Measurements from ENCODE around the gene PRKCH. TPM values are rescaled to one million over a fixed set of nuclear protein-coding genes. Genes with fewer than 3 reads are reported as not detected.
A peak's percentile ranks its signal among the peaks of the same experiment; 100 is the strongest.

The PRKCH gene
- total and polyA plus RNA-seq, 5 donors from 2014 or later, result 194 to 457 (median 201) TPM

- peaks cover 97% of the 10 kb centered on the region for H3K4me1 ChIP-seq (ENCODE audit: control insufficient read depth, insufficient read depth, low read length, poor library complexity, severe bottlenecking)
- H3K9me3 ChIP-seq (ENCODE audit: control insufficient read depth in 2 of 2, low read length in 2 of 2), result no peaks in the 10 kb centered on the region
- H3K36me3 ChIP-seq (ENCODE audit: control insufficient read depth, insufficient read depth, low read length), result no peaks in the 10 kb centered on the region
- peak in 2 of 3 donors; percentile 79 to 86 for DNase-seq
- H3K27ac Mint-ChIP-seq, result peak overlapping the region; percentile 98 to 99 (median 98)
- H3K4me3 ChIP-seq (ENCODE audit: low read depth, low read length), result peak overlapping the region; percentile 88
- H3K4me3 Mint-ChIP-seq, result peak overlapping the region; percentile 76 to 86 (median 85)
- no peaks in the 10 kb centered on the region for H3K9me3 Mint-ChIP-seq
- H3K27me3 Mint-ChIP-seq, result no peaks in the 10 kb centered on the region
- H3K27ac ChIP-seq (ENCODE audit: insufficient read depth, low read length, poor library complexity, severe bottlenecking), result peak overlapping the region; percentile 95
- peak; percentile 60 to 68 for ATAC-seq (ENCODE audit: low read depth in 2 of 2)
- H3K27me3 ChIP-seq (ENCODE audit: control insufficient read depth, insufficient read depth, low read length), result no peaks in the 10 kb centered on the region
- H3K36me3 Mint-ChIP-seq, result peaks cover 26% of the 10 kb centered on the region
- peaks cover 40 to 89% (median 68%) of the 10 kb centered on the region in 4 donors for H3K4me1 Mint-ChIP-seq
These were observed 14.4 kb downstream of the PRKCH start for GRCh38 chr14:61335671-61336275.

GRCh38 chr14:61337893-61338292, 16.5 kb downstream of the PRKCH start:
- peak overlapping the region; percentile 98 to 99 (median 98) for H3K27ac Mint-ChIP-seq
- Histone ChIP-seq H3K36me3 (ENCODE audit: control insufficient read depth, insufficient read depth, low read length) (no peaks in the 10 kb centered on the region), H3K27ac (ENCODE audit: insufficient read depth, low read length, poor library complexity, severe bottlenecking) (peak overlapping the region; percentile 95), H3K9me3 (ENCODE audit: control insufficient read depth in 2 of 2, low read length in 2 of 2) (no peaks in the 10 kb centered on the region), H3K4me3 (ENCODE audit: low read depth, low read length) (peak overlapping the region; percentile 88), H3K4me1 (ENCODE audit: control insufficient read depth, insufficient read depth, low read length, poor library complexity, severe bottlenecking) (peaks cover 97% of the 10 kb centered on the region), H3K27me3 (ENCODE audit: control insufficient read depth, insufficient read depth, low read length) (no peaks in the 10 kb centered on the region)
- peaks cover 42 to 92% (median 73%) of the 10 kb centered on the region in 4 donors for H3K4me1 Mint-ChIP-seq
- no peaks in the 10 kb centered on the region for H3K27me3 Mint-ChIP-seq
- DNase-seq (peak; percentile 68 to 94 (median 89)), ATAC-seq (ENCODE audit: low read depth in 2 of 2) (peak; percentile 67 to 70)
- H3K36me3 Mint-ChIP-seq, result peaks cover 30% of the 10 kb centered on the region
- peak overlapping the region; percentile 64 to 85 (median 84) for H3K4me3 Mint-ChIP-seq
- H3K9me3 Mint-ChIP-seq, result no peaks in the 10 kb centered on the region

GRCh38 chr14:61338457-61338856, 17.1 kb downstream of the PRKCH start:
- H3K36me3 ChIP-seq (ENCODE audit: control insufficient read depth, insufficient read depth, low read length), result no peaks in the 10 kb centered on the region
- peaks cover 97% of the 10 kb centered on the region for H3K4me1 ChIP-seq (ENCODE audit: control insufficient read depth, insufficient read depth, low read length, poor library complexity, severe bottlenecking)
- H3K4me3 ChIP-seq (ENCODE audit: low read depth, low read length), result peak overlapping the region; percentile 88
- no peaks in the 10 kb centered on the region for H3K27me3 Mint-ChIP-seq
- H3K27ac ChIP-seq (ENCODE audit: insufficient read depth, low read length, poor library complexity, severe bottlenecking), result peak overlapping the region; percentile 95
- H3K27me3 ChIP-seq (ENCODE audit: control insufficient read depth, insufficient read depth, low read length), result no peaks in the 10 kb centered on the region
- peaks cover 44 to 93% (median 75%) of the 10 kb centered on the region in 4 donors for H3K4me1 Mint-ChIP-seq
- DNase-seq (no peak), ATAC-seq (ENCODE audit: low read depth in 2 of 2) (no peak)
- H3K9me3 ChIP-seq (ENCODE audit: control insufficient read depth in 2 of 2, low read length in 2 of 2), result no peaks in the 10 kb centered on the region
- peak overlapping the region; percentile 64 to 85 (median 84) for H3K4me3 Mint-ChIP-seq
- peak overlapping the region; percentile 98 to 99 (median 98) for H3K27ac Mint-ChIP-seq
- H3K9me3 Mint-ChIP-seq, result no peaks in the 10 kb centered on the region
- peaks cover 30% of the 10 kb centered on the region for H3K36me3 Mint-ChIP-seq

GRCh38 chr14:61341275-61342206, 20.2 kb downstream of the PRKCH start:
- no peaks in the 10 kb centered on the region for H3K27me3 Mint-ChIP-seq
- peaks cover 15% of the 10 kb centered on the region for H3K36me3 Mint-ChIP-seq
- peak overlapping the region; percentile 84 to 96 (median 86) for H3K4me3 Mint-ChIP-seq
- peaks cover 97% of the 10 kb centered on the region for H3K4me1 ChIP-seq (ENCODE audit: control insufficient read depth, insufficient read depth, low read length, poor library complexity, severe bottlenecking)
- no peaks in the 10 kb centered on the region for H3K27me3 ChIP-seq (ENCODE audit: control insufficient read depth, insufficient read depth, low read length)
- peak in 1 of 3 donors; percentile 57 for DNase-seq
- peaks cover 52 to 96% (median 77%) of the 10 kb centered on the region in 4 donors for H3K4me1 Mint-ChIP-seq
- H3K9me3 Mint-ChIP-seq, result no peaks in the 10 kb centered on the region
- no peaks in the 10 kb centered on the region for H3K9me3 ChIP-seq (ENCODE audit: control insufficient read depth in 2 of 2, low read length in 2 of 2)
- H3K36me3 ChIP-seq (ENCODE audit: control insufficient read depth, insufficient read depth, low read length), result no peaks in the 10 kb centered on the region
- H3K27ac ChIP-seq (ENCODE audit: insufficient read depth, low read length, poor library complexity, severe bottlenecking), result peak overlapping the region; percentile 87
- peak overlapping the region; percentile 84 for H3K4me3 ChIP-seq (ENCODE audit: low read depth, low read length)
- peak overlapping the region; percentile 97 to 100 (median 98) for H3K27ac Mint-ChIP-seq
- ATAC-seq (ENCODE audit: low read depth in 2 of 2), result no peak

GRCh38 chr14:61342486-61342885, 21.1 kb downstream of the PRKCH start:
- peak overlapping the region; percentile 84 to 96 (median 86) for H3K4me3 Mint-ChIP-seq

GRCh38 chr14:61342932-61343331, 21.6 kb downstream of the PRKCH start:
- H3K4me3 ChIP-seq (ENCODE audit: low read depth, low read length), result peak overlapping the region; percentile 84
- H3K4me1 ChIP-seq (ENCODE audit: control insufficient read depth, insufficient read depth, low read length, poor library complexity, severe bottlenecking), result peaks cover 97% of the 10 kb centered on the region
- peak overlapping the region; percentile 87 for H3K27ac ChIP-seq (ENCODE audit: insufficient read depth, low read length, poor library complexity, severe bottlenecking)
- ATAC-seq (ENCODE audit: low read depth in 2 of 2) (no peak), DNase-seq (no peak)
- Mint-ChIP-seq H3K27me3 (no peaks in the 10 kb centered on the region), H3K4me1 (peaks cover 53 to 96% (median 83%) of the 10 kb centered on the region in 4 donors), H3K27ac (peak overlapping the region; percentile 97 to 100 (median 98)), H3K36me3 (peaks cover 11% of the 10 kb centered on the region), H3K4me3 (peak overlapping the region; percentile 84 to 96 (median 86)), H3K9me3 (no peaks in the 10 kb centered on the region)
- H3K36me3 ChIP-seq (ENCODE audit: control insufficient read depth, insufficient read depth, low read length), result no peaks in the 10 kb centered on the region
- H3K9me3 ChIP-seq (ENCODE audit: control insufficient read depth in 2 of 2, low read length in 2 of 2), result no peaks in the 10 kb centered on the region
- no peaks in the 10 kb centered on the region for H3K27me3 ChIP-seq (ENCODE audit: control insufficient read depth, insufficient read depth, low read length)

More at GRCh38 chr14:61342486-61342885, 21.1 kb downstream of the PRKCH start:
- Mint-ChIP-seq H3K27me3 (no peaks in the 10 kb centered on the region), H3K36me3 (peaks cover 15% of the 10 kb centered on the region), H3K9me3 (no peaks in the 10 kb centered on the region), H3K27ac (peak overlapping the region; percentile 97 to 100 (median 98)), H3K4me1 (peaks cover 54 to 96% (median 84%) of the 10 kb centered on the region in 4 donors)
- DNase-seq, result peak; percentile 69 to 92 (median 84)
- peak overlapping the region; percentile 84 for H3K4me3 ChIP-seq (ENCODE audit: low read depth, low read length)
- H3K27ac ChIP-seq (ENCODE audit: insufficient read depth, low read length, poor library complexity, severe bottlenecking), result peak overlapping the region; percentile 87
- peaks cover 97% of the 10 kb centered on the region for H3K4me1 ChIP-seq (ENCODE audit: control insufficient read depth, insufficient read depth, low read length, poor library complexity, severe bottlenecking)
- H3K9me3 ChIP-seq (ENCODE audit: control insufficient read depth in 2 of 2, low read length in 2 of 2), result no peaks in the 10 kb centered on the region
- no peaks in the 10 kb centered on the region for H3K27me3 ChIP-seq (ENCODE audit: control insufficient read depth, insufficient read depth, low read length)
- ATAC-seq (ENCODE audit: low read depth in 2 of 2), result peak; percentile 66 to 68
- no peaks in the 10 kb centered on the region for H3K36me3 ChIP-seq (ENCODE audit: control insufficient read depth, insufficient read depth, low read length)

- Histone ChIP-seq H3K27ac (ENCODE audit: insufficient read depth, low read length, poor library complexity, severe bottlenecking) (peak overlapping the region; percentile 87), H3K4me1 (ENCODE audit: control insufficient read depth, insufficient read depth, low read length, poor library complexity, severe bottlenecking) (peaks cover 97% of the 10 kb centered on the region), H3K4me3 (ENCODE audit: low read depth, low read length) (peak overlapping the region; percentile 84), H3K9me3 (ENCODE audit: control insufficient read depth in 2 of 2, low read length in 2 of 2) (no peaks in the 10 kb centered on the region), H3K36me3 (ENCODE audit: control insufficient read depth, insufficient read depth, low read length) (no peaks in the 10 kb centered on the region), H3K27me3 (ENCODE audit: control insufficient read depth, insufficient read depth, low read length) (no peaks in the 10 kb centered on the region)
- H3K36me3 Mint-ChIP-seq, result peaks cover 13% of the 10 kb centered on the region
- H3K27me3 Mint-ChIP-seq, result no peaks in the 10 kb centered on the region
- peak overlapping the region; percentile 84 to 96 (median 86) for H3K4me3 Mint-ChIP-seq
- no peaks in the 10 kb centered on the region for H3K9me3 Mint-ChIP-seq
- H3K27ac Mint-ChIP-seq, result peak overlapping the region; percentile 97 to 100 (median 98)
- peaks cover 54 to 96% (median 83%) of the 10 kb centered on the region in 4 donors for H3K4me1 Mint-ChIP-seq
- no peak for DNase-seq
- no peak for ATAC-seq (ENCODE audit: low read depth in 2 of 2)
These were observed 22.1 kb downstream of the PRKCH start for GRCh38 chr14:61343471-61343870.

Measured in CD4-positive, CD25-positive, alpha-beta regulatory T cell (primary cell).